Testis (tissue), 3 donors: ENCODE data around the gene MAPK10. TPM values are rescaled to one million over a fixed set of nuclear protein-coding genes. Genes with fewer than 3 reads are reported as not detected.

Source experiments
- DNase-seq: peaks from one replicate; pipeline ENCODE4 v3.0.0-alpha.2; 2019
- H3K27ac ChIP-seq, 2 donors: fragments of 200-600 bp; sonication (generic); one replicate each; pipeline ENCODE4 v1.5.1; 2019
- H3K27me3 ChIP-seq: fragments of 200-600 bp; sonication (generic); one replicate; pipeline ENCODE4 v1.5.1; 2019
- H3K36me3 ChIP-seq: fragments of 200-600 bp; sonication (generic); one replicate; pipeline ENCODE4 v1.5.1; 2017; ENCODE audit warnings: low read depth; ENCODE audit errors: missing control alignments
- H3K4me1 ChIP-seq: fragments of 200-600 bp; sonication (generic); one replicate; pipeline ENCODE4 v1.5.1; 2019
- H3K4me3 ChIP-seq, 2 donors: fragments of 200-600 bp; sonication (generic); one replicate each; pipeline ENCODE4 v1.5.1; 2017 to 2019
- H3K9me3 ChIP-seq: fragments of 200-600 bp; sonication (generic); one replicate; pipeline ENCODE4 v1.5.1; 2017
- POLR2A ChIP-seq: fragments of 450-650 bp; IDR thresholded peaks from one replicate; pipeline ENCODE4 v1.6.1; 2017; ENCODE audit warnings: antibody characterized with exemption, mild to moderate bottlenecking, moderate library complexity
- WGBS, 2 donors: methylation state at CpG; one replicate each; pipeline ENCODE4 v1.1.5; 2018; 5-methylcytosine and 5-hydroxymethylcytosine counted together
- intact Hi-C: fragments of 100-400 bp; cut with DNase I; formaldehyde crosslinking; loops from one replicate; pipeline ENCODE4 v1.15.1; 2023; ENCODE audit warnings: low total_unique reads
- polyA plus RNA-seq: library from polyadenylated mRNA; stranded (reverse); fragments of 350-450 nt; fragmentation: Illumina TruSeq; extraction: RNeasy Lipid Tissue Mini Kit (QIAGEN cat#74804); gene quantifications from one replicate; pipeline ENCODE4 v1.2.3, GENCODE V29; 2014; ENCODE audit warnings: low read depth, low replicate concordance; ENCODE audit not compliant: insufficient read depth
- total RNA-seq, 2 donors: library from RNA; depleted of rRNA; stranded (reverse); fragments of >200 nt; gene quantifications; one replicate each; pipeline ENCODE4 v1.2.3, GENCODE V29; 2016
- TF ChIP-seq, protein P1 (sequence below), 3 experiments: fragments of 450-650 bp in 2 of 3; fragments of 200-600 bp in 1 of 3; sonication (generic) in 1 of 3; IDR thresholded peaks; one replicate each; pipeline ENCODE4 v1.5.1; 2016 to 2019; ENCODE audit warnings: antibody characterized with exemption in 3 of 3, mild to moderate bottlenecking in 2 of 3, moderate library complexity in 1 of 3

MAPK10 gene
- total and polyA plus RNA-seq, 3 donors from 2014 or later: 56.1 to 64.6 (median 61.1) TPM

GRCh38 chr4:85970535-85970934, 389.3 kb downstream of the MAPK10 start:
- Histone ChIP-seq H3K27me3 (no peaks in the 10 kb centered on the region), H3K4me3 (no peak overlapping the region), H3K36me3 (no peaks in the 10 kb centered on the region), H3K4me1 (no peaks in the 10 kb centered on the region), H3K27ac (no peak overlapping the region), H3K9me3 (no peaks in the 10 kb centered on the region)
- intact Hi-C loops: no loop called here
- TF ChIP-seq, protein P1, sequence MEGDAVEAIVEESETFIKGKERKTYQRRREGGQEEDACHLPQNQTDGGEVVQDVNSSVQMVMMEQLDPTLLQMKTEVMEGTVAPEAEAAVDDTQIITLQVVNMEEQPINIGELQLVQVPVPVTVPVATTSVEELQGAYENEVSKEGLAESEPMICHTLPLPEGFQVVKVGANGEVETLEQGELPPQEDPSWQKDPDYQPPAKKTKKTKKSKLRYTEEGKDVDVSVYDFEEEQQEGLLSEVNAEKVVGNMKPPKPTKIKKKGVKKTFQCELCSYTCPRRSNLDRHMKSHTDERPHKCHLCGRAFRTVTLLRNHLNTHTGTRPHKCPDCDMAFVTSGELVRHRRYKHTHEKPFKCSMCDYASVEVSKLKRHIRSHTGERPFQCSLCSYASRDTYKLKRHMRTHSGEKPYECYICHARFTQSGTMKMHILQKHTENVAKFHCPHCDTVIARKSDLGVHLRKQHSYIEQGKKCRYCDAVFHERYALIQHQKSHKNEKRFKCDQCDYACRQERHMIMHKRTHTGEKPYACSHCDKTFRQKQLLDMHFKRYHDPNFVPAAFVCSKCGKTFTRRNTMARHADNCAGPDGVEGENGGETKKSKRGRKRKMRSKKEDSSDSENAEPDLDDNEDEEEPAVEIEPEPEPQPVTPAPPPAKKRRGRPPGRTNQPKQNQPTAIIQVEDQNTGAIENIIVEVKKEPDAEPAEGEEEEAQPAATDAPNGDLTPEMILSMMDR (IDR thresholded peaks at IDR 0.05): no peak
- TF ChIP-seq POLR2A: no peak
- no peak for DNase-seq
- 52 to 75% methylated on average over 2 of the region's 2 CpGs for WGBS, 2 donors

DNA sequence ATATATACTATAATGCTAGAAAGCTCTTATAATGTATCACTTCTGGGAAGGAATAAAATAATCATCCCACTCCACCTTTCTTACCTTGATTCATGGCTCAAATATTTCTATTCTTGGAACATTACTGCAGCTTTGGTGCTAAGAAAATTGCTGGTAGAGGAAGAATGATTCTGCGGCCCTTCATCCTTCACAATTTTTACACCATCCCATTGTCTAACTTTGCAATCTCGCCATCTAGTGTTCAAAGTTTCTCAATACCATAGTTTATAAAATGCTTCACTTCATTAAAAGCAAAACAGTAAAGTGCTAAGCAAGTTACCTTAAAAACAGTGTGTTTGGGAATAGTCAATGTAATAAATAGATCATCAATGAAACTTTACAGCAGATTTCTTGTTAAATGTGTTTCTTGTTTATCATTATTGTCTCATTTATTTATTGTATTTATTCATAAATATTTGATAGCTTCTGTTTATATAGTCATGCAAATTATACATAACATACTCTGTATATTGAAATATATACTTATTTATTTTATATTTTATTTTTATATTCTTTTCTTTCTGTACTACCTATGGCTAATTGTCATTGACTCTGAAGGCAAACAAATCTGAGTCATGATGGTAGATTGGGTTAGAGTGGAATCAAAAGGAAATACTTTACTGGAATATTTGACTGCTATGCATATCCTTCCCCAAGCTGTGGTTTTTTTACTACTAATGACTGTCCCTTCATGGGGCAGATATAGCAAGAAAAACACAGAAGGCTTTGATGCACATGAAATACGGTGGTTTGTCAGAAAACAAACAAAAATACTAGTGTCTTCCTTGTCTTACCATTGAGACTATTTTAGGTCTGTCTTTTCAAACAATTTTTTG, 390.7 kb downstream of the MAPK10 start:
- no peaks in the 10 kb centered on the region for H3K9me3 ChIP-seq
- H3K27me3 ChIP-seq: no peaks in the 10 kb centered on the region
- no peak for TF ChIP-seq POLR2A
- TF ChIP-seq, protein P1 (IDR thresholded peaks at IDR 0.05): peak; percentile 21 to 53 (median 47)
- no peaks in the 10 kb centered on the region for H3K36me3 ChIP-seq
- no peak overlapping the region for H3K4me3 ChIP-seq
- intact Hi-C loops: loop anchor here (5.0 kb wide), 1 partner anchor 822 kb away; no protein-coding TSS in a partner anchor
- no peak for DNase-seq
- no peaks in the 10 kb centered on the region for H3K4me1 ChIP-seq
- WGBS, 2 donors: 43 to 45% methylated on average over 3 of the region's 3 CpGs
- H3K27ac ChIP-seq: no peak overlapping the region

DNA sequence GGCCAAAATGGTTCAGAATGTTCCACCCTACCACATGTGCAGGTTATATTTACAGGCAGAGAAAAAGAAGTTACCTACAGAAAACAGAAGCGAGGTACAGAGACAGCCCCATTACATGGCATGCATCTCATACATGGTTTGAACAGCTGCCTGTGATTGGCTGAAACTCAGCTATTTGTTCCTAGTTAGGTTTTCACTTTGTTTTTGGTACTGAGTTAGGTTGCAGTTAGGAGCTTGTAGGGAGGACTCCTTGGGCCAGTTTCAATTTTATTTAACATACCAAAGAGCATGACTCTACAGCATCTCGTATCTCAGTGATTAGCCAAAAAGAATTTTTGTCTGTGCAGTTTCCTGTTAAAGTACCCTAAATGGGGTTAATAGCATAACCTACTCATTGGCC, 392.0 kb downstream of the MAPK10 start:
- no peak overlapping the region for H3K27ac ChIP-seq
- H3K9me3 ChIP-seq: no peaks in the 10 kb centered on the region
- H3K4me1 ChIP-seq: no peaks in the 10 kb centered on the region
- intact Hi-C loops: loop anchor here (5.0 kb wide), 1 partner anchor 821 kb away; no protein-coding TSS in a partner anchor
- no peak for DNase-seq
- H3K36me3 ChIP-seq: no peaks in the 10 kb centered on the region
- H3K27me3 ChIP-seq: no peaks in the 10 kb centered on the region
- no peak for TF ChIP-seq POLR2A
- TF ChIP-seq, protein P1 (IDR thresholded peaks at IDR 0.05): no peak
- 54 to 58% methylated on average over 2 of the region's 2 CpGs for WGBS, 2 donors
- no peak overlapping the region for H3K4me3 ChIP-seq

GRCh38 chr4:85966373-85966772, 393.5 kb downstream of the MAPK10 start:
- DNase-seq: no peak
- WGBS, 2 donors: 35 to 53% methylated on average over 2 of the region's 2 CpGs
- H3K36me3 ChIP-seq: no peaks in the 10 kb centered on the region
- H3K9me3 ChIP-seq: no peaks in the 10 kb centered on the region
- no peaks in the 10 kb centered on the region for H3K4me1 ChIP-seq
- no peak for TF ChIP-seq POLR2A
- TF ChIP-seq, protein P1 (IDR thresholded peaks at IDR 0.05): no peak
- H3K27ac ChIP-seq: no peak overlapping the region
- H3K4me3 ChIP-seq: no peak overlapping the region
- no peaks in the 10 kb centered on the region for H3K27me3 ChIP-seq
- intact Hi-C loops: loop anchor here (5.0 kb wide), 1 partner anchor 819 kb away; no protein-coding TSS in a partner anchor
